SK-N-SH (cell line): Measurements from ENCODE around the gene PDE11A. TPM values are rescaled to one million over a fixed set of nuclear protein-coding genes. Genes with fewer than 3 reads are reported as not detected.

Experiments used
- CTCF ChIA-PET: fragments of 300-600, 350-600 bp; formaldehyde crosslinking; extraction: SDS; loops from one replicate; lab custom pipeline; 2021; lab: Yijun Ruan, JAX
- POLR2A ChIA-PET: fragments of 350-600 bp; sonication (Branson Sonifier 250); formaldehyde crosslinking; extraction: SDS; loops from one replicate; lab custom pipeline; 2020; ENCODE audit warnings: antibody characterized with exemption, inconsistent platforms; lab: Yijun Ruan, JAX
- DNase-seq: peaks from one replicate; pipeline ENCODE4 v3.0.0; 2012
- H2AFZ ChIP-seq: fragments of 200-600 bp; sonication (generic); 2 replicates; pipeline ENCODE4 v1.8.1; 2016; ENCODE audit warnings: antibody characterized with exemption, mild to moderate bottlenecking, low read depth
- H3F3A ChIP-seq: fragments of 200-600 bp; sonication (generic); replicated peaks from 2 replicates; pipeline ENCODE3; 2016; ENCODE audit warnings: antibody characterized with exemption, mild to moderate bottlenecking; ENCODE audit not compliant: insufficient read depth
- H3K27ac ChIP-seq, 2 experiments: fragments of 200-500 bp in 1 of 2; fragments of 200-600 bp in 1 of 2; sonication (Bioruptor generic) in 1 of 2; sonication (generic), shearing (Covaris generic) in 1 of 2; 2 replicates each; pipeline versions ENCODE4 v1.5.1 to v1.6.1; 2014 to 2016; ENCODE audit warnings: low read depth in 2 of 2, inconsistent platforms in 1 of 2, low read length in 1 of 2, mild to moderate bottlenecking in 1 of 2, mixed read lengths in 1 of 2
- H3K27me3 ChIP-seq: fragments of 200-600 bp; sonication (generic), shearing (Covaris generic); 2 replicates; pipeline ENCODE4 v1.6.1; 2016; ENCODE audit warnings: mixed run types; ENCODE audit not compliant: insufficient read depth
- H3K36me3 ChIP-seq, 2 experiments: fragments of 200-500 bp in 1 of 2; fragments of 200-600 bp in 1 of 2; sonication (Bioruptor generic) in 1 of 2; sonication (generic) in 1 of 2; replicated peaks in 1 of 2; 2 replicates each; pipeline versions ENCODE3 to v1.5.1; 2014 to 2016; ENCODE audit warnings: low read length in 1 of 2, mild to moderate bottlenecking in 1 of 2; ENCODE audit not compliant: insufficient read depth in 2 of 2, control insufficient read depth in 1 of 2
- H3K4me1 ChIP-seq, 2 experiments: fragments of 200-500 bp in 1 of 2; fragments of 200-600 bp in 1 of 2; sonication (Bioruptor generic) in 1 of 2; sonication (generic), shearing (Covaris generic) in 1 of 2; 2 replicates each; pipeline versions ENCODE4 v1.5.1 to v1.6.1; 2014 to 2016; ENCODE audit warnings: low read depth in 1 of 2, low read length in 1 of 2, mixed run types in 1 of 2; ENCODE audit not compliant: insufficient read depth in 2 of 2, control insufficient read depth in 1 of 2
- H3K4me2 ChIP-seq: fragments of 200-600 bp; sonication (generic), shearing (Covaris generic); 2 replicates; pipeline ENCODE4 v1.6.1; 2017; ENCODE audit warnings: mixed run types
- H3K4me3 ChIP-seq, 2 experiments: fragments of 200-500 bp in 1 of 2; fragments of 200-600 bp in 1 of 2; sonication (Bioruptor generic) in 1 of 2; sonication (generic), shearing (Covaris generic) in 1 of 2; 2 replicates each; pipeline versions ENCODE4 v1.5.1 to v1.8.1; 2014 to 2016; ENCODE audit warnings: low read depth in 2 of 2, inconsistent platforms in 1 of 2, low read length in 1 of 2, mild to moderate bottlenecking in 1 of 2, mixed read lengths in 1 of 2, moderate library complexity in 1 of 2
- H3K79me2 ChIP-seq: fragments of 200-600 bp; sonication (generic); 2 replicates; pipeline ENCODE4 v1.8.1; 2017; ENCODE audit warnings: mild to moderate bottlenecking; ENCODE audit not compliant: insufficient read depth
- H3K9ac ChIP-seq: fragments of 200-600 bp; sonication (generic); 2 replicates; pipeline ENCODE4 v1.6.1; 2017; ENCODE audit warnings: mixed run types
- H3K9me2 ChIP-seq: fragments of 200-600 bp; sonication (generic); 2 replicates; pipeline ENCODE4 v1.6.1; 2017; ENCODE audit warnings: mixed run types
- H3K9me3 ChIP-seq: fragments of 200-600 bp; sonication (generic); 2 replicates; pipeline ENCODE4 v1.6.1; 2017; ENCODE audit warnings: mixed run types, mild to moderate bottlenecking, moderate library complexity
- H4K20me1 ChIP-seq: fragments of 200-600 bp; sonication (generic); 2 replicates; pipeline ENCODE4 v1.6.1; 2017; ENCODE audit warnings: mild to moderate bottlenecking, mixed run types; ENCODE audit not compliant: insufficient read depth
- ELF1 ChIP-seq: IDR thresholded peaks from 2 replicates; pipeline ENCODE4 v1.4.0; 2012
- MXI1 ChIP-seq: IDR thresholded peaks from 2 replicates; pipeline ENCODE4 v1.6.1; 2012; ENCODE audit warnings: mild to moderate bottlenecking, low read depth, low read length, improper control_type of control experiment
- POLR2AphosphoS5 ChIP-seq: IDR thresholded peaks from 2 replicates; pipeline ENCODE4 v1.6.1; 2012; ENCODE audit warnings: low read depth, low read length
- RAD21 ChIP-seq: IDR thresholded peaks from 2 replicates; pipeline ENCODE4 v1.6.1; 2012; ENCODE audit warnings: mild to moderate bottlenecking, low read length
- REST ChIP-seq: IDR thresholded peaks from 2 replicates; pipeline ENCODE4 v1.6.1; 2012; ENCODE audit warnings: mild to moderate bottlenecking, low read depth, low read length, moderate library complexity
- RXRA ChIP-seq: IDR thresholded peaks from 2 replicates; pipeline ENCODE4 v1.4.0; 2012; ENCODE audit warnings: low read depth, mild to moderate bottlenecking, borderline replicate concordance
- SMC3 ChIP-seq: IDR thresholded peaks from 2 replicates; pipeline ENCODE4 v1.6.1; 2012; ENCODE audit warnings: low read depth, low read length, improper control_type of control experiment
- TCF12 ChIP-seq: IDR thresholded peaks from 2 replicates; pipeline ENCODE4 v1.4.0; 2012
- USF2 ChIP-seq: fragments of 150-350 bp; IDR thresholded peaks from 2 replicates; pipeline ENCODE4 v1.6.1; 2017; ENCODE audit warnings: antibody characterized with exemption, low read length, low read depth, borderline replicate concordance
- YY1 ChIP-seq: IDR thresholded peaks from 2 replicates; pipeline ENCODE4 v1.4.0; 2012; ENCODE audit warnings: low read depth, mild to moderate bottlenecking
- ZBTB33 ChIP-seq: IDR thresholded peaks from 2 replicates; pipeline ENCODE4 v1.4.0; 2012; ENCODE audit warnings: low read depth, borderline replicate concordance
- WGBS: methylation state at CpG from one replicate; pipeline ENCODE4 v1.1.6; 2017; ENCODE audit warnings: low lambda C conversion rate; 5-methylcytosine and 5-hydroxymethylcytosine counted together
- polyA plus RNA-seq, 3 experiments: library from polyadenylated mRNA; depleted of rRNA; stranded (reverse); fragments of >200 nt; gene quantifications; 2 replicates each; pipeline ENCODE4 v1.2.3, GENCODE V29; 2012

The PDE11A gene
- polyA plus RNA-seq, 1 of the 3 experiments (the other 2 are of a cell fraction): 0.10 TPM

GRCh38 chr2:177731384-177731783, 341.2 kb downstream of the PDE11A start:
- WGBS: 63% methylated on average over 3 of the region's 3 CpGs
- TF ChIP-seq ELF1 (no peak), ZBTB33 (no peak), RAD21 (no peak), RXRA (no peak), POLR2AphosphoS5 (no peak), USF2 (no peak), YY1 (no peak), SMC3 (no peak), REST (no peak), TCF12 (no peak)
- Histone ChIP-seq H3K36me3 (no peaks in the 10 kb centered on the region), H3K9me2 (no peaks in the 10 kb centered on the region), H3K27ac (no peak overlapping the region), H3K4me2 (no peak overlapping the region), H3K9ac (no peak overlapping the region), H4K20me1 (no peaks in the 10 kb centered on the region), H3K79me2 (no peaks in the 10 kb centered on the region), H3K4me1 (peaks cover 0 to 5% of the 10 kb centered on the region in 2 experiments; a peak in 1 of 4 replicates), H3F3A (no peaks in the 10 kb centered on the region), H2AFZ (no peak overlapping the region), H3K27me3 (no peaks in the 10 kb centered on the region), H3K4me3 (no peak overlapping the region), H3K9me3 (no peaks in the 10 kb centered on the region)
- POLR2A ChIA-PET: no interaction called here
- DNase-seq: no peak
- CTCF ChIA-PET: interaction anchor here (0.7 to 1.4 kb wide), 6 partner anchors 18 to 567 kb away, joined by 3 to 6 read pairs (median 4); no protein-coding TSS in a partner anchor

GRCh38 chr2:177730792-177731191, 341.8 kb downstream of the PDE11A start:
- ChIA-PET POLR2A (no interaction called here), CTCF (interaction anchor here (0.6 to 1.7 kb wide), 10 partner anchors 9 to 567 kb away, joined by 3 to 6 read pairs (median 4); no protein-coding TSS in a partner anchor)
- no peak overlapping the region for H2AFZ ChIP-seq
- no peak overlapping the region for H3K4me3 ChIP-seq
- 65% methylated on average over 2 of the region's 2 CpGs for WGBS
- H3K27me3 ChIP-seq: no peaks in the 10 kb centered on the region
- TF ChIP-seq ZBTB33 (no peak), MXI1 (no peak)
- H3K36me3 ChIP-seq: no peaks in the 10 kb centered on the region
- H3K9me2 ChIP-seq: no peaks in the 10 kb centered on the region
- H3K27ac ChIP-seq: no peak overlapping the region
- H3K9me3 ChIP-seq: no peaks in the 10 kb centered on the region
- H4K20me1 ChIP-seq: no peaks in the 10 kb centered on the region
- H3K4me2 ChIP-seq: no peak overlapping the region
- no peak overlapping the region for H3K9ac ChIP-seq
- DNase-seq: no peak
- no peaks in the 10 kb centered on the region for H3K79me2 ChIP-seq
- no peaks in the 10 kb centered on the region for H3F3A ChIP-seq
- H3K4me1 ChIP-seq: peaks cover 0 to 5% of the 10 kb centered on the region in 2 experiments; a peak in 1 of 4 replicates
